Right lobe of liver (tissue), 4 donors: ENCODE data around the gene CABP4.
"Not testable (repeated sequence)": the region's sequence is repeated elsewhere in the genome, so short reads cannot be mapped to it uniquely, and the experiment has no call there.

Experiments
- CTCF ChIP-seq, 4 donors: fragments of 200-600 bp in 3 of 4; fragments of 450-650 bp in 1 of 4; IDR thresholded peaks; one replicate each; pipeline versions ENCODE4 v1.5.1 to v1.8.0; 2016 to 2022; ENCODE audit warnings: antibody characterized with exemption in 4 of 4, mild to moderate bottlenecking in 2 of 4
- POLR2A ChIP-seq: fragments of 450-650 bp; IDR thresholded peaks from one replicate; pipeline ENCODE4 v1.6.1; 2017; ENCODE audit warnings: antibody characterized with exemption, mild to moderate bottlenecking
- donor health status: DM: no; HTN: no; CAD: no.
- donor health status: DM: no; HTN: no; CAD: no.
- donor health status: DM: no; HTN: yes; CAD: no.

- TF ChIP-seq POLR2A; CTCF (IDR thresholded peaks at IDR 0.05): not testable (repeated sequence)
These were observed 27.7 kb upstream of the CABP4 start for GRCh38 chr11:67427364-67427859.
